ENCODE data around the gene LAD1. TPM values are rescaled to one million over a fixed set of nuclear protein-coding genes. Genes with fewer than 3 reads are reported as not detected.

LAD1 gene
- total and polyA plus RNA-seq, 2 of the 13 experiments (the other 11 are each of a cell fraction or from before 2014, with no cell fraction given): 10.8 to 65.6 TPM

DNA sequence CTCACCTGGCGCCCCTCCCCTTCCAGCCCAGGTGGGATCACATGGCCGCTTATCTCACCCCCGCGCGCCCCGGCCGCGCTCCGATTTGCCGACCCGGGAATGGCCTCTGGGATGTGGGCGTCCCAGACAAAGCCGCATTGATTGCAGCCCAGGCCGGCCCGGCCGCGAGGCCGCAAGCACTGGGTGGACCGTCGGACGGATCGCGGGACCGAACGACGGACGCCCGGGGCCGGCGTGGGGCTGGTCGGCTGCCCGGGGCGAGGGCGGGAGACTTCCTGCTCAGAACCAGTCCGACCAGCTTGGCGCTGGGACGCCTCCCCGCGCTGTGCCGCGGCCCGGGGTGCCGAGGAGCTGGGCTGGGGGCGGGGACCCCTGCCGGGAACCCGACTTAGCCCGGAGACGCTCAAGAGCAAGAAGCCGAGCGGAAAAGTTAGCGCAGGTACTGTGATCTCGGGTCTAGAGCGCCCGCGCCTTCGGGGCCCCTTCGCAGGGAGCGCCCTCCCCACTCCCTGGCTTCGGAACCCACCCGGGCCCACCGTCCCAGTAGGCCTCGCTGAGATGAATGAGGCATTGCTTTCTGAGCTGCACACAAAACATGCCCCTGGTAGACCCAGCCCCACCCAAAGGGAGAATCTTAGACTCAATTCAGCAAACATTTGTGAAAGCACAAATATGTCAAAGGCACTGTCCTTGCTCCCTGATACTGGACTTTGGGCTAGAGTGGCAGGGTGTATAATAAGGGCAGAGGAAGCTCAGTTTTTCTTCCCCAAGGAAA lies 415 bp upstream of the LAD1 start (continued):
- TF ChIP-seq NFE2L2 (IDR thresholded peaks at IDR 0.05; ENCODE audit: low read length) (no peak), MEF2D (CRISPR knock-in tag; IDR thresholded peaks at IDR 0.05) (no peak), STAG1 (CRISPR knock-in tag; IDR thresholded peaks at IDR 0.05) (no peak), ZNF451 (CRISPR knock-in tag; IDR thresholded peaks at IDR 0.05) (no peak), PHF21A (CRISPR knock-in tag; IDR thresholded peaks at IDR 0.05) (peak; percentile 73), NFKBIZ (CRISPR knock-in tag; IDR thresholded peaks at IDR 0.05) (no peak), ZSCAN12 (CRISPR knock-in tag; IDR thresholded peaks at IDR 0.05) (no peak), ZNF546 (CRISPR knock-in tag; conservative IDR thresholded peaks at IDR 0.05) (no peak; the same call in 1 of the 2 replicates), NFIC (IDR thresholded peaks at IDR 0.05; ENCODE audit: low read length) (no peak), NBN (conservative IDR thresholded peaks at IDR 0.05) (no peak), ZNF496 (CRISPR knock-in tag; IDR thresholded peaks at IDR 0.05; ENCODE audit: insufficient replicate concordance) (no peak), ZNF143 (CRISPR knock-in tag; IDR thresholded peaks at IDR 0.05) (no peak; the same call in 1 of the 2 replicates), ZNF24 (IDR thresholded peaks at IDR 0.05) (0 out of 2 replicates have a peak, but pooled peaks have one; percentile 15), HES4 (CRISPR knock-in tag; IDR thresholded peaks at IDR 0.05; ENCODE audit: borderline replicate concordance) (peak; percentile 65; the same call in 1 of the 2 replicates), CHD4 (IDR thresholded peaks at IDR 0.05; ENCODE audit: borderline replicate concordance, low read length) (no peak), ZNF333 (CRISPR knock-in tag; IDR thresholded peaks at IDR 0.05; ENCODE audit: borderline replicate concordance) (peak; percentile 48; the same call in 1 of the 2 replicates), HDAC1 (CRISPR knock-in tag; IDR thresholded peaks at IDR 0.05) (peak; percentile 72; the same call in 1 of the 2 replicates), IKZF4 (CRISPR knock-in tag; IDR thresholded peaks at IDR 0.05; ENCODE audit: borderline replicate concordance, low read depth, not compliant biosample characterization) (peak; percentile 32), ZFP41 (CRISPR knock-in tag; IDR thresholded peaks at IDR 0.05; ENCODE audit: borderline replicate concordance) (no peak), KDM5B (CRISPR knock-in tag; IDR thresholded peaks at IDR 0.05; ENCODE audit: borderline replicate concordance) (peak; percentile 59; the same call in 1 of the 2 replicates), MIER2 (CRISPR knock-in tag; IDR thresholded peaks at IDR 0.05) (no peak)
- TF ChIP-seq, protein P1, sequence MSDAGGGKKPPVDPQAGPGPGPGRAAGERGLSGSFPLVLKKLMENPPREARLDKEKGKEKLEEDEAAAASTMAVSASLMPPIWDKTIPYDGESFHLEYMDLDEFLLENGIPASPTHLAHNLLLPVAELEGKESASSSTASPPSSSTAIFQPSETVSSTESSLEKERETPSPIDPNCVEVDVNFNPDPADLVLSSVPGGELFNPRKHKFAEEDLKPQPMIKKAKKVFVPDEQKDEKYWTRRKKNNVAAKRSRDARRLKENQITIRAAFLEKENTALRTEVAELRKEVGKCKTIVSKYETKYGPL (CRISPR knock-in tag; IDR thresholded peaks at IDR 0.05): no peak; the same call in 1 of the 2 replicates
- TF ChIP-seq, protein P2, sequence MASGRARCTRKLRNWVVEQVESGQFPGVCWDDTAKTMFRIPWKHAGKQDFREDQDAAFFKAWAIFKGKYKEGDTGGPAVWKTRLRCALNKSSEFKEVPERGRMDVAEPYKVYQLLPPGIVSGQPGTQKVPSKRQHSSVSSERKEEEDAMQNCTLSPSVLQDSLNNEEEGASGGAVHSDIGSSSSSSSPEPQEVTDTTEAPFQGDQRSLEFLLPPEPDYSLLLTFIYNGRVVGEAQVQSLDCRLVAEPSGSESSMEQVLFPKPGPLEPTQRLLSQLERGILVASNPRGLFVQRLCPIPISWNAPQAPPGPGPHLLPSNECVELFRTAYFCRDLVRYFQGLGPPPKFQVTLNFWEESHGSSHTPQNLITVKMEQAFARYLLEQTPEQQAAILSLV (CRISPR knock-in tag; IDR thresholded peaks at IDR 0.05; ENCODE audit: borderline replicate concordance): peak; percentile 38; the same call in 1 of the 2 replicates
- TF ChIP-seq, protein P3, sequence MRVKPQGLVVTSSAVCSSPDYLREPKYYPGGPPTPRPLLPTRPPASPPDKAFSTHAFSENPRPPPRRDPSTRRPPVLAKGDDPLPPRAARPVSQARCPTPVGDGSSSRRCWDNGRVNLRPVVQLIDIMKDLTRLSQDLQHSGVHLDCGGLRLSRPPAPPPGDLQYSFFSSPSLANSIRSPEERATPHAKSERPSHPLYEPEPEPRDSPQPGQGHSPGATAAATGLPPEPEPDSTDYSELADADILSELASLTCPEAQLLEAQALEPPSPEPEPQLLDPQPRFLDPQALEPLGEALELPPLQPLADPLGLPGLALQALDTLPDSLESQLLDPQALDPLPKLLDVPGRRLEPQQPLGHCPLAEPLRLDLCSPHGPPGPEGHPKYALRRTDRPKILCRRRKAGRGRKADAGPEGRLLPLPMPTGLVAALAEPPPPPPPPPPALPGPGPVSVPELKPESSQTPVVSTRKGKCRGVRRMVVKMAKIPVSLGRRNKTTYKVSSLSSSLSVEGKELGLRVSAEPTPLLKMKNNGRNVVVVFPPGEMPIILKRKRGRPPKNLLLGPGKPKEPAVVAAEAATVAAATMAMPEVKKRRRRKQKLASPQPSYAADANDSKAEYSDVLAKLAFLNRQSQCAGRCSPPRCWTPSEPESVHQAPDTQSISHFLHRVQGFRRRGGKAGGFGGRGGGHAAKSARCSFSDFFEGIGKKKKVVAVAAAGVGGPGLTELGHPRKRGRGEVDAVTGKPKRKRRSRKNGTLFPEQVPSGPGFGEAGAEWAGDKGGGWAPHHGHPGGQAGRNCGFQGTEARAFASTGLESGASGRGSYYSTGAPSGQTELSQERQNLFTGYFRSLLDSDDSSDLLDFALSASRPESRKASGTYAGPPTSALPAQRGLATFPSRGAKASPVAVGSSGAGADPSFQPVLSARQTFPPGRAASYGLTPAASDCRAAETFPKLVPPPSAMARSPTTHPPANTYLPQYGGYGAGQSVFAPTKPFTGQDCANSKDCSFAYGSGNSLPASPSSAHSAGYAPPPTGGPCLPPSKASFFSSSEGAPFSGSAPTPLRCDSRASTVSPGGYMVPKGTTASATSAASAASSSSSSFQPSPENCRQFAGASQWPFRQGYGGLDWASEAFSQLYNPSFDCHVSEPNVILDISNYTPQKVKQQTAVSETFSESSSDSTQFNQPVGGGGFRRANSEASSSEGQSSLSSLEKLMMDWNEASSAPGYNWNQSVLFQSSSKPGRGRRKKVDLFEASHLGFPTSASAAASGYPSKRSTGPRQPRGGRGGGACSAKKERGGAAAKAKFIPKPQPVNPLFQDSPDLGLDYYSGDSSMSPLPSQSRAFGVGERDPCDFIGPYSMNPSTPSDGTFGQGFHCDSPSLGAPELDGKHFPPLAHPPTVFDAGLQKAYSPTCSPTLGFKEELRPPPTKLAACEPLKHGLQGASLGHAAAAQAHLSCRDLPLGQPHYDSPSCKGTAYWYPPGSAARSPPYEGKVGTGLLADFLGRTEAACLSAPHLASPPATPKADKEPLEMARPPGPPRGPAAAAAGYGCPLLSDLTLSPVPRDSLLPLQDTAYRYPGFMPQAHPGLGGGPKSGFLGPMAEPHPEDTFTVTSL (CRISPR knock-in tag; IDR thresholded peaks at IDR 0.05; ENCODE audit: borderline replicate concordance): peak; percentile 40; the same call in 1 of the 2 replicates

All from HepG2 (cell line).